HG03139 (cell line): Measurements from ENCODE around the gene EXOC7.

ENCODE experiments used
- ATAC-seq: cut with Tn5 transposase; IDR thresholded peaks from one replicate; pipeline ENCODE4 v1.9.1; 2021; ENCODE audit not compliant: unreplicated experiment

The EXOC7 gene

GRCh38 chr17:76138896-76139752, 35.5 kb upstream of the EXOC7 start:
- ATAC-seq: no peak

- no peak for ATAC-seq
Observed at GRCh38 chr17:76138234-76138895, 34.8 kb upstream of the EXOC7 start.

- no peak for ATAC-seq
Observed at GRCh38 chr17:76137351-76138233, 34.0 kb upstream of the EXOC7 start.

GRCh38 chr17:76137001-76137350, 33.4 kb upstream of the EXOC7 start:
- no peak for ATAC-seq

- no peak for ATAC-seq
Observed at GRCh38 chr17:76136276-76137000, 32.9 kb upstream of the EXOC7 start.

- ATAC-seq: no peak
Observed at GRCh38 chr17:76135810-76136188, 32.2 kb upstream of the EXOC7 start.

- ATAC-seq: no peak
Observed at GRCh38 chr17:76134911-76135809, 31.6 kb upstream of the EXOC7 start.

- no peak for ATAC-seq
Observed at GRCh38 chr17:76132574-76133338, 29.2 kb upstream of the EXOC7 start.

GRCh38 chr17:76131692-76132573, 28.3 kb upstream of the EXOC7 start:
- no peak for ATAC-seq

- ATAC-seq: no peak
Observed at GRCh38 chr17:76131051-76131691, 27.6 kb upstream of the EXOC7 start.

- ATAC-seq: no peak
Observed at GRCh38 chr17:76130473-76130872, 26.9 kb upstream of the EXOC7 start.

GRCh38 chr17:76125922-76126321, 22.3 kb upstream of the EXOC7 start:
- ATAC-seq: no peak

GRCh38 chr17:76125391-76125675, 21.7 kb upstream of the EXOC7 start:
- no peak for ATAC-seq

GRCh38 chr17:76124582-76125390, 21.2 kb upstream of the EXOC7 start:
- ATAC-seq: no peak

- no peak for ATAC-seq
Observed at GRCh38 chr17:76123749-76124581, 20.4 kb upstream of the EXOC7 start.

- ATAC-seq: no peak
Observed at GRCh38 chr17:76123191-76123499, 19.6 kb upstream of the EXOC7 start.
